Measurements from ENCODE around the gene GLG1.

GRCh38 chr16:74463888-74464287, 143.0 kb downstream of the GLG1 start:
- TF ChIP-seq POLR2A (IDR thresholded peaks at IDR 0.05) (no peak), CTCF (IDR thresholded peaks at IDR 0.05) (no peak)
